Cardiac muscle cell (in vitro differentiated cells and primary cell): ENCODE results near the gene ZBTB17. TPM values are rescaled to one million over a fixed set of nuclear protein-coding genes. Genes with fewer than 3 reads are reported as not detected.

Experiments used
- DNase-seq, 2 donors: peaks; one replicate each; pipeline versions ENCODE4 v3.0.0 to v3.0.0-alpha.2; 2010 to 2017; ENCODE audit warnings: low read depth in 1 of 2, low spot score in 1 of 2
- H3K27ac ChIP-seq: fragments of 200-600 bp; sonication (generic); 2 replicates; pipeline ENCODE4 v1.5.1; 2016
- H3K27me3 ChIP-seq: fragments of 200-600 bp; sonication (generic); 2 replicates; pipeline ENCODE4 v1.6.0; 2016; ENCODE audit warnings: control low read depth
- H3K36me3 ChIP-seq: fragments of 200-600 bp; sonication (generic); 2 replicates; pipeline ENCODE4 v1.5.1; 2016; ENCODE audit warnings: control low read depth
- H3K4me1 ChIP-seq: fragments of 200-600 bp; sonication (generic); 2 replicates; pipeline ENCODE4 v1.8.1; 2017; ENCODE audit warnings: low read depth, mild to moderate bottlenecking, mixed run types
- H3K4me3 ChIP-seq: fragments of 200-600 bp; sonication (generic); 2 replicates; pipeline ENCODE4 v1.5.1; 2016; ENCODE audit warnings: mild to moderate bottlenecking
- H3K9me3 ChIP-seq: fragments of 200-600 bp; sonication (generic); 2 replicates; pipeline ENCODE4 v1.5.1; 2017; ENCODE audit warnings: low read depth, mild to moderate bottlenecking, control low read depth
- CTCF ChIP-seq: IDR thresholded peaks from 2 replicates; pipeline ENCODE4 v1.5.1; 2012; ENCODE audit warnings: low read depth, mild to moderate bottlenecking, low read length
- polyA plus RNA-seq: library from polyadenylated mRNA; unstranded; fragments of >200 nt; fragmentation: Nextera tagmentation; extraction: Ambion mirVana; gene quantifications from 2 replicates; pipeline ENCODE4 v1.2.1, GENCODE V29; 2016
- total RNA-seq: library from RNA; depleted of rRNA; stranded (reverse); fragments of >200 nt; gene quantifications from 2 replicates; pipeline ENCODE4 v1.2.3, GENCODE V29; 2016

Gene ZBTB17
- total and polyA plus RNA-seq, 2 experiments from 2014 or later, result 47.1 to 64.0 TPM

DNA sequence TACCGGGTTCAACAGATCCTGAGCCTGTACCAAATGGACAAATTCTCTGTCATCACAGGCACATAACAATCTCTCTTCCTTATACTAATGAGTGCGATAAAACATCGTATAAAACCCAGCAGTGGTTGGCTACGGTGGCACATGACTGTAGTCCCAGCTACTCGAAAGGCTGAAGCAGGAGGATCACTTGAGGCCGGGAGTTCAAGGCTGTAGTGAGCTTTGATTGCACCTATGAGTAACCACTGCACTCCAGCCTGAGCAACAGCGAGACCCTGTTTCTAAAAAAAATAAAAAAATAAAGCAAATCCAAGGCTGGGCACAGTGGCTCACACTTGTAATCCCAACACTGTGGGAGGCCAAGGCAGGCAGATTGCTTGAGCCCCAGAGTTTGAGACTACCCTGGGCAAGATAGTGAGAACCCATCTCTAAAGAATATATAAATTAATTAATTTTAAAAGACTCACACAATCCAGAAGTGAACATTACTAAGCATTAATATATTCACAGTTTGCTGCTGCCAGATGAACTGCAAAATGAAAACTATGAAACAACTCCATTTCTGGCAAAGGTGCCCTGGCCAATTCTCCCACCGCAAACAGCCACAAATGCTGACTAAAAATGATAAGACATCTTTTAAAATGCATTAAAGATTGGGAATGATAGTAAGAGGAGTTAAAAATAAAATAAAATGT lies 13.1 kb downstream of the ZBTB17 start:
- no peak overlapping the region for H3K27ac ChIP-seq
- peaks cover 23% of the 10 kb centered on the region for H3K4me1 ChIP-seq
- H3K4me3 ChIP-seq, result no peak overlapping the region
- no peaks in the 10 kb centered on the region for H3K36me3 ChIP-seq
- DNase-seq, result no peak
- H3K9me3 ChIP-seq, result no peaks in the 10 kb centered on the region
- no peak for TF ChIP-seq CTCF
- H3K27me3 ChIP-seq, result no peaks in the 10 kb centered on the region

GRCh38 chr1:15962176-15962575 lies 13.7 kb downstream of the ZBTB17 start:
- Histone ChIP-seq H3K4me3 (no peak overlapping the region), H3K4me1 (peaks cover 29% of the 10 kb centered on the region)
- TF ChIP-seq CTCF, result no peak

GRCh38 chr1:15961492-15961891 lies 14.4 kb downstream of the ZBTB17 start:
- peaks cover 35% of the 10 kb centered on the region for H3K4me1 ChIP-seq
- no peak for DNase-seq
- H3K36me3 ChIP-seq, result no peaks in the 10 kb centered on the region
- H3K9me3 ChIP-seq, result no peaks in the 10 kb centered on the region
- H3K27me3 ChIP-seq, result no peaks in the 10 kb centered on the region
- no peak overlapping the region for H3K4me3 ChIP-seq
- no peak overlapping the region for H3K27ac ChIP-seq
- TF ChIP-seq CTCF, result no peak

More at GRCh38 chr1:15962176-15962575, 13.7 kb downstream of the ZBTB17 start:
- no peaks in the 10 kb centered on the region for H3K36me3 ChIP-seq
- no peak for DNase-seq
- no peaks in the 10 kb centered on the region for H3K27me3 ChIP-seq
- H3K9me3 ChIP-seq, result no peaks in the 10 kb centered on the region
- no peak overlapping the region for H3K27ac ChIP-seq

- no peak overlapping the region for H3K4me3 ChIP-seq
- H3K4me1 ChIP-seq, result peaks cover 42% of the 10 kb centered on the region
- H3K27me3 ChIP-seq, result no peaks in the 10 kb centered on the region
- no peak for TF ChIP-seq CTCF
- no peak overlapping the region for H3K27ac ChIP-seq
- no peaks in the 10 kb centered on the region for H3K36me3 ChIP-seq
- DNase-seq, result no peak
- H3K9me3 ChIP-seq, result no peaks in the 10 kb centered on the region
These were observed 15.1 kb downstream of the ZBTB17 start for GRCh38 chr1:15960808-15961207.

DNA sequence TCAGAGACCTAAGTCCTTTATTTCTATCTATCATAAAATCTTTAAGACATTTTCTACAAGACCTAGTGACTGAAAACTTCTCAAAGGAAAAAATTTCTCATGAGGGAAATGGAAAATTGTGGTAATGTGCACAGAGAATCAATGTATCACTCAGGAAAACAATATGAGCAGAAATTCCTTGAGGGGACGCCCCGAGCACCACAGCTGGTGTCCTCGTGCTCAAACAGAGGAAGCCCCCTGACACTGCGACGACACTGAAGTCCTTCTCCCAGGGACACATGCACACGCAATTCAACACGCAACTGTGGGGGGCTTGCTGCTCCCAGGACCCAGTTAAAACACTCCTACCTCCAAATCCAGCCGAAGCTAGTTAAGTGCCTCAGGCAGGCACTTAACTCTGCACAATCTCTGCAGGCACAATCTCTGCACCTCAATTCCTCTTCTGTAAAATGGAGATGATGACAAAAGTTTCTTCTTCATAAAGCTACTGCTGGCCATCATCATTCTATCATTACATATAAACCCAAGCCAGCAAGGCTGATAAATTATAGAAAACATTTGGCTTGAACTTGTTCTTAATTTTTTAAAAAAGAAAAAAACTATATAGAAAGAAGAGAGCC lies 16.0 kb downstream of the ZBTB17 start:
- H3K9me3 ChIP-seq, result no peaks in the 10 kb centered on the region
- TF ChIP-seq CTCF, result no peak

More for the DNA sequence above, 16.0 kb downstream of the ZBTB17 start:
- no peak overlapping the region for H3K4me3 ChIP-seq
- H3K4me1 ChIP-seq, result peaks cover 44% of the 10 kb centered on the region
- no peaks in the 10 kb centered on the region for H3K36me3 ChIP-seq
- no peak overlapping the region for H3K27ac ChIP-seq
- DNase-seq, result no peak
- no peaks in the 10 kb centered on the region for H3K27me3 ChIP-seq
